HG03159 (cell line): ENCODE results near the gene NANOS1.
A peak's percentile ranks its signal among the peaks of the same experiment; 100 is the strongest.
"Not testable (repeated sequence)": the region's sequence is repeated elsewhere in the genome, so short reads cannot be mapped to it uniquely, and the experiment has no call there.

Experiments
- ATAC-seq: cut with Tn5 transposase; IDR thresholded peaks from one replicate; pipeline ENCODE4 v1.9.1; 2021; ENCODE audit warnings: mild to moderate bottlenecking, moderate library complexity; ENCODE audit not compliant: unreplicated experiment

NANOS1 gene

DNA sequence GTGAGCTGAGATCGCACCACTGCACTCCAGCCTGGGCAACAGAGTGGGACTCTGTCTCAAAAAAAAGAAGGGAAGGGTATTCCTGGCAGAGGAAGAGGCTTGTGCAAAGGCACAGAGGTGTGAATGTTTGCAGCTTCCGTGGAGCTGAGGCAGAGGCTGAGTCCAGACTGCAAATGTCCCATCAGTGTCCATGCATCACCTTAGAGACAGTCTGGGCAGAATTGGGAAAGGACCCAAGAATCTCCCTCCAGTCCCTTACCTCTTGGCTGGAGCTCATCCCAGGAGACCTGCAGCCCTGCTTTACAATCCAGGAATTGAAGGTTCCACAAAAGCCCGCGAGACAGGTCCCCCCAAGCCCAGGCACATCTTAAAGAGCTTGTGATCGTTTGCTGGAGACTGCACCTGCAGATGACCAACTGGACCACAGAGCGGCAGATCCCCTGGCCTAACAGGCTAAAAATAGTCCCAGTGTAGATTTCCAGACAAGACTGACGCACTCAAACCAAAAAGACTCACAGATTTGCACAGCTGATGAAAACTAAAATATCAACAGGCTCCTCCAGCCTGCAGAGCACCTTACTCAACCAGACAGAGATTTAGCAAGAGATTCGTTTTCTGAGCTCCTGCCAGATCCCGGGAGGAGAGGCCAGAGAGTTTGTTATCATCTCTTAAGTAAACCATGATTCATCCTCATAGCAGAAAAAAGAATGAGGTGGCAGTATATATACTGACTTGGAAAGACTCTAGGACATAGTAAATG, 22.9 kb upstream of the NANOS1 start:
- ATAC-seq = no peak

DNA sequence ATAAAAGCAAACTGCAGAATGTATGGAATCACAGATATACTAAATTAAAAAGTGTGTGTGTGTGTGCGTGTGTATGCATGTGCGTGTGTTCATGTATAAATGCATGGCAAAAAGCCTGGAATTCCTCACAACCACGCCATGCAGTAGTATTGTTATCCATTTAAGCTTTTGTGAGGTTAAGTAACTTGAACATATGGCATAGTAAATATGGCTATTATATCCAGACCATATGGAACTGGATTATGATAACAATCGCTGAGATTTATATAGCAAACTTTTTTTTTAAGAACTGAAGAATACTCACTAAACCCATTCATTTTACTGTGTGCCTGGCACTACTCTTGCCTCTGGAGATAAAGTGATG, 22.3 kb upstream of the NANOS1 start:
- ATAC-seq = no peak

DNA sequence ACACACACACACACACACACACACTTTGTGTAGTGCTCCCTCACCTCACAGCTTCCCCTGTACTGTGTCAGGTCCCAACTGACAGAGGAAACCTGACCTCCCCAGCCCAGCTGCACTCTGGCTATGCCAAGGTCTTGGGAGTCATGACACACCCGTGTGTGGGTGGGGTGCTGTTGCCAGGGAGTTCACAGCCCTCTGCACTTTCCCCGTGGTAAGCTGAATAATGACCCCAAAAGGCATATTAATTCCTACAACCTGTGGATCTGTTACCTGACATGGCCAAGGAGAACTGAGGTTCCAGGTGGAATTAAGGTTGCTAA, 8.9 kb upstream of the NANOS1 start:
- no peak for ATAC-seq

DNA sequence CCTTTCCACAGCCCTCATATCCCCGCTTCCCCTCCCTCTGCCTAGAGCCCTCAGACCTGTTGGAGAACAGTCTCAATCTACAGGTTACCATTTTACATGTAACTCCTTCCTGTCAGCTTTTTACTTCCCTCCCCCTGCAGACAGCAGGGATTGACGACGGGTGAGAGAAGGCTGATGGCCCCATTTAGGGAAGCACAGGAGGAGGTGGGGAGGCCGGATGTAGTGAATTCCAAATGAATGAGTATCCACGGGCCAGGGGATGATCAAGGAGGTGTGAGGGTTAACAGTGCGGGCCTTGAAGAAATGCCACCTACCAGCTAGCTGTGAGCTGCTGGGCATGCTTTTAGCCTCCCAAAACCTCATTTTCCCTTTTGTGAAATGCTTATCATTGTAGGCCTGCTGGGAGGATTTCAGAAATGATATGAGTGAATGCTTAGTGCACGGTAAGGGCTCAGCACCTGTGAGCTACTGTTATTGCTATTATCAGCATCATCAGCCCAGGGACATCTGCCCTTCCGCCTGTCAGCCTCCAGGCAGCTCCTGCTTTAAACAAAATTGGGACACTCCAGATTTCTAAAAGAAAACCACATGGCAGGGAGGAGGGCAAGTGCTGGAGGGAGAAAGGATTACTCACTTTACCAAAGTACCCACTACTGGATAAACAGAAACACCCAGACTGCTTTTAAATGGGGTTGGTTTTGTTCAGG, 6.5 kb upstream of the NANOS1 start:
- ATAC-seq = no peak

DNA sequence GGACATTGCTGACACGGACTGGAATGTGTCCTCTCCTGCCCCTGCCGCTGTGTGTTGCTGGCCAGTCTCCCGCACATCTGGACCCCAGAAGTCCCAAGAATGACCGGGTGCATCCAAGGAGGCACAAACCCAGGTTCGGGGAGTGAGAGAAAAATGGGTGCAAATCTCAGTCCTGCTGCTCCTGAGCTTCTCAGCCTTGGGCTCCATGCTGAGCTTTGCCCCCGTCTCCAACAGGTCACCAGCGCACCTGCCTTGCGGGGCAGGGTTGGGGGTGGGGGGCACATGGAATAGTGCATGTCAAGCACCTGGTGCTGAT, 6.0 kb upstream of the NANOS1 start:
- ATAC-seq = no peak

DNA sequence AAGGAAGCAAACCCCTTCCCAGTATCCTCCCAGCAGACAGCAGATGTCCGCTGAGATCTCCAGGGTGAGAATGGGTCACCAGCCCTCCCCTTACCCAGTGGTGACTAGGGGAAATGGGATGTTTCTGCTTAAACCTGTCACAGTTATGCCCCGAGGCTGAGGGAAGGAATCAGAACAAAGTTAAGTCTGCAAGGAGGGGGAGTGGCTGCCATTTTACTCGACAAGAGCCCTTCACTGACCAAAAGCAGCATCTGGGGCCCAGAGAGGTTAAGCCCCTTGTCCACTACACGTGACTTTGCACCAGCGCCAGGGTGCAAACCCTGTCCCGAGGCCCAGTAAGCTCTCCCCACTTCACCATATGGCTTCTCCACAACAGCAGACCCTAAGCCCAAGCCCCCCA, 4.6 kb upstream of the NANOS1 start:
- ATAC-seq = no peak

DNA sequence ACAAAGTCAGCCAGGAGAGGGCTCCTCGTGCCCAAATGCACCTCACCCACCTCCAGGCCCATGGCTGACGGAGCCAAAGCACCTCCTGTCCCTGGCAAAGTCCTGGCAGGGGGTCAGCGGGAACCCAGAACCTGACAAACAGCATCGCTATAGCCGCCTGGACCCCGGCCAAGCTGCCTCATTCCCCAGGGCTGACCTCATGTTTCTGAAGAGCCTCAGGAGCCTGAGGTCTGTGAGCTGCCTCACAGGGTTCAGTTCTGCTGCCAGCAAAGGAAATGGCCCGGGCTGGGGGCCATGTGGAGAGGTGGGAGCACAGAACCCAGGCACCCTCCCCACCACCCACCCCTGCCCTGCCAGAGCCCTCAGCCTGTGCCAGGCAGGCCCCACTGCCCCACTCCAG, 4.2 kb upstream of the NANOS1 start:
- no peak for ATAC-seq

DNA sequence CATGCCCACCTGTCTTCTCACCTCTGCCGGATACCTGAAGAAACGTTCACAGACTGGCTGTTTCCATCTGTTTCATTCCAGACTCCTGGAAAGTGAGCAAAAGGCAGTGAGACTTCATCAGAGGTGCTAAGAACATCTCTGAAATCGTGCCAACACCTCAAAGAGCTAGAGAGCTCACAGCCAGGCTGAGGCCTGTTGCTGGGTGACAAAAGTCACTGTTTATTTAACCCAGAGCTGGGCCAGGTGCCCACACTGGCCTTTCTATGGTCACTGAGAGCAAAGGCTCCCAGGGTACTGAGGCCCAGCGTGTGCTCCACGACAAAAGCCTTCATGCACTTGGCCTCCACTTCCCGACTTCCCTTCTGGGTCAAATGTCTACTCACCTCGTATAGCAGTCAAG, 3.7 kb upstream of the NANOS1 start:
- no peak for ATAC-seq

DNA sequence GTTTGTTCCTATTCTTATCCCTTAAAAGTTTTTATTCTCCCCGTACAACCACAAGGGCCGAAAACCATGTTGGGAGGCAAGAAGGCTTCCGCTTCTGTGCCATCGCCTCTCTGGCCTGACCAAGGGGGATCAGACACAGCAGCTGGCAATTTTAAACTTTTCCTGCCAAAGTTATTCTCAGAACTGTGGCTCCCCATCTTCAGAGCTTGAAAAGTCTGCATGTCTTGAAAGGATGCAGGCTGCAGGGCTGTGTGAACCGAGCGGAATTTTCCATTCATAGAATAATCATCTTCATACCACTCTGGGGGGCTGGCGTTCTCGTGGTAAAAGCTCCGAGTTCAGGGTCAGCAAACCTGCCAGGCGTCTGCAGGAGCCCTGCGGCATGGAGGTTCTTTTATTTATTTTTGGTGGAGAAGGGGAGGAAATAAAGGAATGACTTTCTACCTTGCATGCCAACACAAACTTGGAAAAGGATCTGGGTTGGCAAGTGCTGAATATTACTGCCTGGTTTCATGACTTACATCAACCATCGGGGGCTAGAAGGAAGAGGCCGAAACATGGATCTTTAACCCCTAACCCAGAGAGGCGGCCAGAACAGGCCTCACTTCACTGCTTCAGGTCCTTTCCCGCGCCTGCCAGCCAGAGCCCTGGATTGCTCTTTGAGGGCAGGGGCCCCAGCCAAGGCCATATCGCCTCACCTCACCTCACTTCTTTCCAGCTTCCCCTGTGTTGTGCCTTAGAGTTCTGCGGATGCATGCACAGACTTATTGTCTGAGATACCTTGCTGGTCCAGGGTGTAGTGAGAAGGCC, 3.0 kb upstream of the NANOS1 start:
- ATAC-seq = no peak

DNA sequence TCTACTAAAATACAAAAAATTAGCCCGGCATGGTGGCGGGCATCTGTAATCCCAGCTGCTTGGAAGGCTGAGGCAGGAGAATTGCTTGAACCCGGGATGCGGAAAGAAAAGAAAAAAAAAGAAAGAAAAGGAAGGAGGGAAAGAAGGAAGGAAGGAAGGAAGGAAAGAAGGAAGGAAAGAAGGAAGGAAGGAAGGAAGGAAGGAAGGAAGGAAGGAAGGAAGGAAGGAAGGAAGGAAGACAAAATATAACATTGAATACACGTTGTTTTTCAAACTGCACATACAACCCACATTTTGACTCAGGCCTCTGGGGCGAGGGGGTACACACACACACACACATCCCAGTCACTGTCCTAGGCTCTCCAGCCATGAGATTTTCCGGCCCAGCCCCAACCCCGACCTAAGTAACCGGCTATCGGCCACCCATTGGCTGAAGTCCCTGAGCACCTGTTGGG, 1.0 kb upstream of the NANOS1 start:
- not testable (repeated sequence) for ATAC-seq

DNA sequence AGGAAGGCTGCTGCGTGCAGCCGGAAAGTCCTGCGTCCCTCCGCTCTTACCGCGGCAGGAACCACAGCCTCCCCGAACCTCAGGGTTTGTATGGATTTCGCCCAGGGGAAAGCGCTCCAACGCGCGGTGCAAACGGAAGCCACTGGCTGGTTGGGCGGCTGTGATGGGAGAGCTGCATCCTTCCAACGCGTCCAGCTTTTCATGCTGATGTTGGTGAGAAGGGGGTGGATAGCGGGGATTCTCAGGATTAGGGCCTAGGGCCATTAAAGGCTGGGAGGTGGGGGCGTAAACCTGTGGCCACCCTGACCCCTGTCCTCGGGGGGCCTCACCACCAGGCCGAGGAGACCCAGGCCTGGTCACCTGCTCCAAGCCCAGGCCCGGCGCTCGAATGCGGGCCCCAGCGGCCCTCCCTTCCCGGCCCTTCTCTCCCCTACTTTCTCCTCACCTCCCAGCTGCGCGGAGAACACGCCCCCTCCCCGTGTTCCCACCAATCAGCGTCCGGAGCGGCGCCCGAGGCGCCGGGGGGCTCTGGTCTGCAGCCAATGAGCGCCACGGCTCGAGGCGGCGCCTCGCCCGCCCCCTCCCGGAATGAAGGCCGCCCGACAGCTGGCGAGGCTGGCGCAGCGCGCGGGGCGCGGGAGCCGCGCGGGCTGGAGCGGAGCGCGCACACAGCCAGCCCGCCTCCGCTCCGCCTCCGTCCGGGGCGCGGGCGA, 458 bp upstream of the NANOS1 start:
- ATAC-seq = peak; percentile 59

DNA sequence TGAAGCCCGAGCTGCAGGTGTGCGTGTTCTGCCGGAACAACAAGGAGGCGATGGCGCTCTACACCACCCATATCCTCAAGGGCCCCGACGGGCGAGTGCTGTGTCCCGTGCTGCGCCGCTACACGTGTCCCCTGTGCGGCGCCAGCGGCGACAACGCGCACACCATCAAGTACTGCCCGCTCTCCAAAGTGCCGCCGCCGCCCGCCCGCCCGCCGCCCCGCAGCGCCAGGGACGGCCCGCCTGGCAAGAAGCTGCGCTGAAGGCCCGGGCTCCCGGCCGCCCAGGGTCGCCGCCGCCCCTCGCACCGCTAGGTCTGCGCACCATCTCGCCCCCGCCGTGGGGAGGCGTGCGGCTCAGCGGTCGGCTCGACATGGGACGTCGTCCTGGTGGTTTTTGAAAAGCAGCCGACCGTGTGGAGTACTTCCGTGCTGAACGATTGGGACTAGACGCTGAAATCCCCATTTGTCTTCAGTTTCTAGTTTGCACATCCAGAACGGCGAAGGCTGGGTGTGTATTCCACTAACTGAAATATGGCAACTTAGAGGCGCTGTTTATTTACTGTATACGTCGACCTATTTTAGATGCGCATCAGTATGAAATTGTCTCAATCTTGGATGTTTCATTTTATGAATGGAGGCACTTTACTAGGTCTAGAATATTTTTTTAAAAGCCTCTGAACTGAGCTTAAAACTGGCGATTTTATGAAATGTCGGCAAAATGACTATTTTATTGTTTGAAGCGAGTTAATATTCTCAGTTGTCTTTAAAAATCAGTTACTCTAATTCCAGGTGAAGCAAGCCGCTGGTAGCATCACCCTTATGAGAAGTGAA, 1.1 kb downstream of the NANOS1 start:
- peak; percentile 42 for ATAC-seq

DNA sequence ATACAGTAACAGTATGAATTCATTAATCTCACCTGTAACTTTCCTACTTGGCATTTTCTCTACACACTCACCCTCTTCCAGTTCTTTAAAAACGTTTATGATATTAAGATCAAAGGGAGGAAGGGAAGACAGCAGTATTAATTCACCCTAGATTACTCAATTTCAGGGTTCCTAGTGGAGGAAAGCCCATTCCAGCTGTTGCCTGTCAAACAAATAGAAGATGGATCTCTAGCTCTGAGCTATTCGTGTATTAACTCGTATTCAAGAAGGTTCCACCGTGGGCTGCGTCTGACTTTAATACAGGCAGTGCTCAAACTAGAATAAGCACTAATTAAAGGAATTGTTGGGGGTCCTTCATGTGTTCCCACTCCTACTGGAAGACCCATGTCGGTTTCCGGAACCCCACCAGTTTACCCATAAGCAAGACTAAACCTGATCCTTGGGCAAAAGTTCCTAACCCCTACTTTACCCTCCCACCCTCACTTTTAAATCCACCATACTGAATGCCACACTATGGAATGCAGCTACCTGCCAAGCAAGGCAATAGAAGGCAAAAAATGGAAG, 2.1 kb downstream of the NANOS1 start:
- ATAC-seq = no peak

DNA sequence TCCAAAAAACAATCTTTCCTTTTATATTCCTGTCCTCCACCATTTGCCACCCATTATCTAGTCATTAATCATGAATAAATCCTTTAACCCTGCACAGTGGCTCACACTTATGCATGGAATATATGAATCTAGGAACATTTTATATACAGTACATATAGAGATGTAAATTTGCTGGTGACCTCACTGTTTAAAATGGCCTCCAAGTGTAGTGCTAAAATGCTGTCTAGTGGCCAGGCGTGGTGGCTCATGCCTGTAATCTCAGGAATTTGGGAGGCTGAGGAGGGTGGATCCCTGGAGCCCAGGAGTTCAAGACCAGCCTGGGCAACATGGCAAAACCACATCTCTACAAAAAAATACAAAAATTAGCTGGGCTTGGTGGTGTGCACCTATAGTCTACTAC, 9.6 kb downstream of the NANOS1 start:
- ATAC-seq = no peak

DNA sequence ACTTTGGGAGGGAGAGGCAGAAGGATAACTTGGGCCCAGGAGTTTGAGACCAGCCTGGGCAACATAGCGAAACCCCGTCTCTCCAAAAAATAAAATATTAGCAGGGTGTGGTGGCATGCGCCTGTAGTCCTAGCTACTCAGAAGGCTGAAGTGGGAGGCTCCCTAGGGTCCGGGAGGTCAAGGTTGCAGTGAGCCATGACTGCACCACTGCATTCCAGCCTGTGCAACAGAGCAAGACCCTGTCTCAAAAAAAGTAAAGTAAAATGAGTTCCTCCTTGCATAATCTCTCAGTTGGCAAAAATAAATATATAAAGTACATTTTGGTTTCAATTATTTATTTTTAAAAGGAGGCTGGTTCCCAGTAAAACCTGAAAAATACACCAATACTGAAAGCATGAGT, 11.8 kb downstream of the NANOS1 start:
- no peak for ATAC-seq

DNA sequence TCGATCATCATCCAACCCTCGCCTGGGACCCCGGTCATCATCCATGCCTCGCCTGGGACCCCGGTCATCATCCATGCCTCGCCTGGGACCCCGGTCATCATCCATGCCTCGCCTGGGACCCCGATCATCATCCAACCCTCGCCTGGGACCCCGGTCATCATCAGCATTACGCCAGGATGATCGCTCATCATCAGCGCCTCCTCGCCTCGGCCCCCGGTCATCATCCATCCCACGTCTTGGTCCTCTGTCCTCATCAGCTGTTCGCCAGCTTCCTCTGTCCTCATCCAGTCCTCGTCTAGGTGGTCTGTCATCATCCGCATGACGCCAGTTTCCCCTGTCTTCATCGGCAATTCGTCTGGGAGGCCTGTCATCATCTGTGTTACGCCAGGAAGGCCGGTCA, 12.7 kb downstream of the NANOS1 start:
- no peak for ATAC-seq

DNA sequence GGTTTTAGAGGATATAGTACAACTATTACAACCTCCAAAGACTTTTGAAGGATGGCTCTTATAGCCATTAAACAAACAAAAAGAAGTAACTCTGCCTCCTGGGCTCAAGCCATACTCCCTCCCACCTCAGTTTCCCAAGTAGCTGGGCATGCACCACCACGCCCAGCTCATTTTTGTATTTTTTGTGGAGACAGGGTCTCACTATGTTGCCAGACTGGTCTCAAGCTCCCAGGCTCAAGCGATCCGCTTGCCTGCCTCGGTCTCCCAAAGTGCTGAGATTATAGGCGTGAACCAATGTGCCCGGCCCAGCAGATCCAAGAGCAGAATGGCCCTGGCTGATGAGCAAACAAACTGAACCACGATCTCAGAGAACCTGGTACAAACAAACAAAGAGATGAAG, 16.0 kb downstream of the NANOS1 start:
- no peak for ATAC-seq

DNA sequence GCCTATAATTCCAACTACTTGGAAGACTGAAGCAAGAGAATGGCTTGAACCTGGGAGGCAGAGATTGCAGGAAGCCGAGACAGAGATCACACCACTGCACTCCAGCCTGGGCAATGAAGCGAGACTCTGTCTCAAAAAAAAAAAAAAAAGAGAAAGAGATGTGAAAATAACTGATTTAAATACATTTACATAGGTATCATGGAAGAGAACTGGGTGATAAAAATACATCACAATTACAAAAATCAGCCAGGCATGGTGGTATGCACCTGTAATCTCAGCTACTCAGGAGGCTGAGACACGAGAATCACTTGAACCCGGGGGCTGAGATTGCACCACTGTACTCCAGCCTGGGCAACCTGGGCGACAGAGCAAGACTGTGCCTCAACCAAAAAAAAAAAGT, 19.8 kb downstream of the NANOS1 start:
- no peak for ATAC-seq

DNA sequence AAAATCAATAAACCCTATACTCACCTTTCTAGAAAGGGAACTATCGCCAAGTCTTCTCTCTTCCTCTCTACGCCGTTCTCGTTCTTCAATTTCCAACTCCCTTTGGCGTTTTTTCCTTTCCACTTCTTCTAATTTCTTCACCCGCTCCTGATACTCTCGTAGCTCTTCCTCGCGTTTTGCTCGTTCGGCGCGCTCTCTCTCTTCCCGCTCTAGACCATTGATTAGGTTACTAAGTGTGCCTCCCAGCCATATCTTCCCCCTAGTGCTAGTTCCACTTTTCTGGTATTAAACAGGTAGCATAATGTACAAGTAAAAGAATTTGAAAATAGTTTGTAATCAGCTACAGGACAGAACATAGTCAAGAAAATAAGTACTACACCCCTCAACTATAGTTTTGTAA, 20.3 kb downstream of the NANOS1 start:
- no peak for ATAC-seq

DNA sequence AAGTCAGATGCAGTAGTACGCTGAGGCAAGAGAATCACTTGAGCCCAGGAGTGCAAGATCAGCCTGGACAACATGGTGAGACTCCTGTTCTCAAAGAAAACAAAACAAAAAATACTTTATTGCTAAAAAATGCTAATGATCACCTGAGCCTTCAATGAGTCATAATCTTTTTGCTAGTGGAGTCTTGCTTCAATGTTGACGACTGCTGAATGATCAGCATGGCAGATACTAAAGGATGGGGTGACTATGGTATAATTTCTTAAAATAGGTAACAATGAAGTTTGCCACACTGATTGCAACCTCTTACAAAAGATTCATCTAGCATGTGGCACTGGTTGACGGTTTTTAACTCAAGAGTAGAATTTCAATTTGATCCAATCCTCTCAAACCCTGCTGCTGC, 22.3 kb downstream of the NANOS1 start:
- no peak for ATAC-seq
